Measurements from ENCODE around the gene ATOH8.

GRCh38 chr2:85727798-85728197 is 26.0 kb upstream of the ATOH8 start:
- TF ChIP-seq CTCF (conservative IDR thresholded peaks at IDR 0.05) = no peak
- TF ChIP-seq ZFX (IDR thresholded peaks at IDR 0.05) = no peak

Data from C4-2B (cell line).